GM18868 (cell line): ENCODE data around the gene IL36G.

Source experiments
- ATAC-seq: cut with Tn5 transposase; IDR thresholded peaks from one replicate; pipeline ENCODE4 v1.9.1; 2021; ENCODE audit warnings: mild to moderate bottlenecking, moderate library complexity; ENCODE audit not compliant: unreplicated experiment

The IL36G gene

DNA sequence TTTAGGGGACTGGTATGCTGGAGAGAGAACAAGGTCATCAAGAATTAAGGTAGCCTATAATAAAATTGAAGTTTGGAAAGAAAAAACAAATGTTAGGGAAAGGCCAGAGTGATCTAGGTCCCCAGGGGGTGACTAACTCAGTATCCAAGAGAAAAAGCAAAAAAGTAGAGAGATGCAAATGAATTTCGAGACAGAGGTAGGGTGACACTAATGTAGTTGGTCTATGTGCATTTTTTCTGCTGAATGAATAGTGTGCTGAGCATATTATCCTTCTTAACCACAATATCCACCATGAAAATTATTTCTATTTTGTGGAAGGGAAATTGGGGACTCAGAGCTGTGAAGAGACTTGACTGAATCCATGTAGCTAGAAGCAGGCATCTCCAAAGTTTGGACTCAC lies 37.2 kb downstream of the IL36G start:
- ATAC-seq: no peak

DNA sequence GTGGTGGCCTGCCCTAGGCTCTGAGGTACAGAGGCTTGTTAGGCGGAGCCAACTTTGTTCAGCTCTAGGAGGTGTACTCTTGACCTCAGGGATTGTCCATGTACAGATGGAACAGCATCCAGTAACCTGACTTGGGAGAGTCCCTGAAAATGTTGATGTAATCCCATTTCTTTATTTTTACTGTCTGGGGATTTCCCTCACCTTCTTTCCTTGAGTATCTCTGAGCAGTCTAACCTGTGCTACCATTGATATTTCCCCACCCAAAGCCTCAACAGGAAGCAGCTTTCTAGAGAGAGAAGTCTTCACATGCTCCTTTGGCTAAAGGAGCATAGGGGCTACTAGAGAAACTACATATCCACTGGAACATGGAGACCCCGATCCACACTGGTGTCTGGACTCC lies 37.8 kb downstream of the IL36G start:
- no peak for ATAC-seq

DNA sequence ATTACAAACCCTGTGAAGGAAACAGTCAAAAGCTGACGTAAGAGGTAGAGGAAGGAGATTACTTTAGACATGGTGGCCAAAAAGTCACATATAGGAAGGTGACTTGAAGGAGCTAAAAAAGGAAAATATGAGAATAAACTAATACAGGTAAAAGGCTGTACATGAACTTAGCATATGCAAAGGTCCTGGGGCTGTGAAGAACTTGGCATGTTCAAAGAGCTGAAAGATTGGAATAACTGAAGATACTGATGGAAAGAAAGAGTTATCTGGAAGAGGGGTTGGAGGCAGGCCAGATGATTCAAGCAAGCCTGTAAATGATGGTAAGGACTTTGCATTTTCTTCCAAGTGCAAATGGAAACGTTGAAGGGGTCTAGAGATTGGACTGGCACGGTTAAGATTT lies 40.7 kb downstream of the IL36G start:
- no peak for ATAC-seq

GRCh38 chr2:113021312-113021711 lies 43.5 kb downstream of the IL36G start:
- ATAC-seq: no peak

DNA sequence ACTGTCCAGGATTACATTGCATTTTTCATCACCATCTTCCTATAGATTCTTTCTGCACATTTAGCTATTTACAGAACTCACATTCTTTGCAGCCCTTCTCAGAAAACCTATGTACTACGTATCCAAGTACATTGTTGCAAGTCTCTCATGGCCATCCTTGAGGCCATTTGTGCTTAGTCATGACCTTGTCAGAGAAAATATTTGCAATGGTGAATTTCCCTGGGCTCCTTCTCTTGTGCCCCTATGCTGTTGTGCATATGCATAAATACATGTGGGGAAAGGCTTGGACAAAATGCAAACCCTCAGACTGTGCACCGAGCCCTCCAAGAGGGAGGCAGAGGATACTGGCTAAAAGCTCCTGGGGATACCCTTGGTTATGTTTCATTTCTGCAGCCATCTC lies 47.0 kb downstream of the IL36G start:
- ATAC-seq: no peak

- no peak for ATAC-seq
Measured at GRCh38 chr2:113025737-113026136, 47.9 kb downstream of the IL36G start.

- ATAC-seq: no peak
Measured at GRCh38 chr2:113027691-113028090, 49.9 kb downstream of the IL36G start.

DNA sequence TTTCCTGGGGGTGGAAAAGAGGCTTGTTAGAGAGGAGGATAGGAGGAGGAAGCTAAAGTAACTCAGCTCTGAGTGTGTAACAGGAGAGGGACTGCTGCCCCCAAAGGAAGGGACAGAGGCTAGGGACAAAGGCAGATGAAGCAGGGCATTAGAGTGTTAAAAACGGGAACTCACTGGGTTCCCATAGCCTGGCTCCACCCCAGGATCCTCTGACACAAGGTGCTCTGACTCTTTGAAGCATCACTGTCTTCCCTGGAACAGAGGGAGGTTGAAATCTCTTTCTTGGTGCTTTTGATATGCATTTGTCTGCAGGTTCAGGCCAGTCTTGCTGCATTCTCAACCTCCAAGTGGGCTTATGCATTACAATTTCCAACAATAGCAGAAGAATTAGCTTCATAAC lies 50.3 kb downstream of the IL36G start:
- ATAC-seq: no peak

DNA sequence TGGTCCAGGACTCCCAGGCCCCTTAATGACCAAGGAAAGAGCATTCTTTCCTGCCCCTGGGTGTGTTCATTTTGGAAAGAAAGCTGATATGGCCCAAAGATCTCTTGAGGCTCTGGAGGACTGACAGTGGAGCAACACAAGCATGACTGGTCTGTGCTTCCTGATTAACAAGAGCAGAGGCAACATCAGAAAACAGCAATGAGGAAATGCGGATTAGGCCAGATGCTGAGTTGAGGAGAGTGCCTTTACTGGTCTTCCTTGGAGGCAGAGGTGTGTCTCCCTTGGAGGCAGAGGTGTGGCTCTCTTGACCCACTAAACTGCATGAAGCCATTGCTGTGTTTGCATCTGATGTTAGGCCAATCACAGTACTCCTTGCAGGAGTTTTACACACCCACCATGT lies 54.9 kb downstream of the IL36G start:
- ATAC-seq: no peak

- ATAC-seq: no peak
Measured at GRCh38 chr2:113034016-113034415, 56.2 kb downstream of the IL36G start.
